AG09319 (cell line): ENCODE results near the gene EPB41L4B.
"Not testable (repeated sequence)": the region's sequence is repeated elsewhere in the genome, so short reads cannot be mapped to it uniquely, and the experiment has no call there.

Source experiments
- DNase-seq: peaks from one replicate; pipeline ENCODE4 v3.0.0-alpha.2; 2010; ENCODE audit warnings: low read depth; ENCODE audit errors: extremely low read depth
- CTCF ChIP-seq: IDR thresholded peaks from 2 replicates; pipeline ENCODE4 v1.5.1; 2011; ENCODE audit warnings: low read depth, mild to moderate bottlenecking, inconsistent platforms, low read length, moderate library complexity

Gene EPB41L4B

GRCh38 chr9:109320742-109321448 lies at the start of gene EPB41L4B:
Gene EPB41L4B, minus strand, starts transcription at chr9:109321059. Its CDS starts 613 bp downstream, at chr9:109320446.
- TF ChIP-seq CTCF: peak; percentile 81
- DNase-seq: peak; percentile 45

GRCh38 chr9:109369285-109369684 lies 48.4 kb upstream of the EPB41L4B start:
- DNase-seq: no peak
- no peak for TF ChIP-seq CTCF

- TF ChIP-seq CTCF: no peak
These were observed 39.9 kb upstream of the EPB41L4B start for GRCh38 chr9:109360771-109361170.

GRCh38 chr9:109358968-109359603 lies 38.2 kb upstream of the EPB41L4B start:
- DNase-seq: not testable (repeated sequence)

More at GRCh38 chr9:109360771-109361170, 39.9 kb upstream of the EPB41L4B start:
- DNase-seq: no peak

GRCh38 chr9:109355564-109356297 lies 34.9 kb upstream of the EPB41L4B start:
- no peak for TF ChIP-seq CTCF
- no peak for DNase-seq

- no peak for DNase-seq
- no peak for TF ChIP-seq CTCF
These were observed 33.3 kb upstream of the EPB41L4B start for GRCh38 chr9:109354190-109354589.

GRCh38 chr9:109351032-109351431 lies 30.2 kb upstream of the EPB41L4B start:
- TF ChIP-seq CTCF: no peak
- no peak for DNase-seq
